ENCODE results near the gene CASP9.

The CASP9 gene

DNA sequence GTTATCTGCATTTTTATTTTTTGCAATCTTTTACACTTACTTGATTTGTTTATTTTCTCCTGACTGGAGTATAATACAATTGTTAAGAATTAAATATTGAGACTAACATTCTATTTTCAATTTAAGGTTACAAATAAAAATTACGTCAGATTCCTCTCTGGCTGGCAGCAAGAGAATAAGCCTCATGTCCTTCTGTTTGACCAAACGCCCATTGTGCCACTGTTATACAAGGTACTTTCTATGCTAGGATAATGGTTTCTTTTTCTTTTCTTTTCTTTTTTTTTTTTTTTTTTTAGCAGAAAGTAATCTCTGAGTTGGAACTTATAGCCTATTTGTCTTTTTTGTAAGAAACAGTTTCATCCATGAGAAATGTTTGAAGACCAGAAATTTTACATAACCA, 22.6 kb upstream of the CASP9 start:
- Histone ChIP-seq H3K27me3 (ENCODE audit: control insufficient read depth in 1 of 2, insufficient read depth in 2 of 2, low read length in 2 of 2) (no peaks in the 10 kb centered on the region), H3K4me3 (ENCODE audit: low read depth in 1 of 2, low read length in 2 of 2) (no peak overlapping the region), H3K36me3 (ENCODE audit: control insufficient read depth in 1 of 2, insufficient read depth in 2 of 2, low read length in 2 of 2) (peaks cover 35 to 70% of the 10 kb centered on the region in 2 donors), H3K9me3 (ENCODE audit: control insufficient read depth in 1 of 2, low read length in 2 of 2) (no peaks in the 10 kb centered on the region), H3K9ac (ENCODE audit: low read depth in 1 of 2, low read length in 2 of 2) (no peak overlapping the region), H3K27ac (ENCODE audit: low read depth, low read length) (no peak overlapping the region), H3K4me1 (ENCODE audit: control insufficient read depth in 1 of 2, insufficient read depth in 2 of 2, low read length in 2 of 2) (no peaks in the 10 kb centered on the region)

DNA sequence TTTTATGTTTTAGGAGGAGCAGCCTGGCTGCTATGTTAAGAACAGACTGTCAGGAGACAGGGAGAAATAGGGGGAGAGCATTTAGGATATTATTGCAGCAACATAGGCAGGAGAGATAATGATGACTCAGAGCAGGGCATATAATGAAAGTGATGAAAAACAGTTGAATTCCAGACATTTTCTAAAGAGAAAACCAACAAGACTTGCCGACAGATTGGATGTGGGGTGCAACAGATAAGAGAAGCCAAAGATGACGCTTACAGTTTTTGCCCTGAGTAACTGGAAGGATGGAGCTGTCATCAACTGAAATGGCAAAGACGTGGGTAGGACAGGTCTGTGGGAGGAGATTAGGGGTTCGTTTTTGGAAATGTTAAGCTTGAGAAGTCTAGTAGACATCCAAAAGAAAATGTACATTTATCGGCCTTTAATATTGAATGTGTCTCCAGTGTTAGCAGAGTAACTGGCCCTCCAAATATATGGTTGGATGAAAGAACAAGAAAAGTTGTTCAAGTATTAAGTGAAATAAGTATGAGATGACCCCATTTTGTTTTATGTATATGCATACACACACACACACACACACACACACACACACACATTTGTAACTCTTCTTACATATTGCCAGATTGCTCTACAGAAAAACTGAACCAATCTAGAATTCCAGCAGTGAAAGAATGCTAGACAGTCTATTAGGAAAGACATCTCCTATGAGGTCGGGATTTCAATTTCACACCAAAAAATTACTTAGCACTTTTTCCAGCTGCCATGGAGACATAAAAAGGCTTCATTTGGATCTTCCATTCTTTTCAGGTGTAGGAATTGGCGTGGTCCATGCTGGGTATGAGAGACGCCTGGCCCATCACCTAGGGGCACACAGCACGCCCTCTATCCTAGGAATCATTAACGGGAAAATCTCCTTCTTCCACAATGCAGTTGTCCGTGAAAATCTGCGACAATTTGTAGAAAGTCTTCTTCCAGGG, 19.9 kb upstream of the CASP9 start:
- Histone ChIP-seq H3K9ac (ENCODE audit: low read depth in 1 of 2, low read length in 2 of 2) (no peak overlapping the region), H3K4me1 (ENCODE audit: control insufficient read depth in 1 of 2, insufficient read depth in 2 of 2, low read length in 2 of 2) (no peaks in the 10 kb centered on the region), H3K27ac (ENCODE audit: low read depth, low read length) (no peak overlapping the region), H3K27me3 (ENCODE audit: control insufficient read depth in 1 of 2, insufficient read depth in 2 of 2, low read length in 2 of 2) (no peaks in the 10 kb centered on the region), H3K4me3 (ENCODE audit: low read depth in 1 of 2, low read length in 2 of 2) (no peak overlapping the region), H3K9me3 (ENCODE audit: control insufficient read depth in 1 of 2, low read length in 2 of 2) (no peaks in the 10 kb centered on the region), H3K36me3 (ENCODE audit: control insufficient read depth in 1 of 2, insufficient read depth in 2 of 2, low read length in 2 of 2) (peaks cover 27 to 71% of the 10 kb centered on the region in 2 donors)

DNA sequence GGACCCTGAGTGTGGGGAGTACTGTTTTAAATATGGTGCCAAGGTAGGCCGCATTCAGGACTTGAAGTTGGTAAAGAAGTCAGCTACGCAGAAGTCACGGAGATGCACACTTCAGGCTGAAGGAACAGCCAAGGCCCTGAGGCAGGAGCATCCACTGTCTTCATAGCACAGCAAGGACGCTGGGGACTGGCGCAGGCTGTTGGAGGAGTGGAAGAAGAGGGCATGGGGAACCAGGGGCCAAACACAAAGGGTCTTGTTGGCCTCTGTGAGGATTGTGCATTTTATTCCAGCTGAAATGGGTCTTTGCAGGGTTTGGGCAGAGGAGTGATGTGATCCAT, 19.2 kb upstream of the CASP9 start:
- Histone ChIP-seq H3K36me3 (ENCODE audit: control insufficient read depth in 1 of 2, insufficient read depth in 2 of 2, low read length in 2 of 2) (peaks cover 25 to 69% of the 10 kb centered on the region in 2 donors), H3K27ac (ENCODE audit: low read depth, low read length) (no peak overlapping the region), H3K9ac (ENCODE audit: low read depth in 1 of 2, low read length in 2 of 2) (no peak overlapping the region), H3K9me3 (ENCODE audit: control insufficient read depth in 1 of 2, low read length in 2 of 2) (no peaks in the 10 kb centered on the region), H3K27me3 (ENCODE audit: control insufficient read depth in 1 of 2, insufficient read depth in 2 of 2, low read length in 2 of 2) (no peaks in the 10 kb centered on the region), H3K4me3 (ENCODE audit: low read depth in 1 of 2, low read length in 2 of 2) (no peak overlapping the region), H3K4me1 (ENCODE audit: control insufficient read depth in 1 of 2, insufficient read depth in 2 of 2, low read length in 2 of 2) (no peaks in the 10 kb centered on the region)

DNA sequence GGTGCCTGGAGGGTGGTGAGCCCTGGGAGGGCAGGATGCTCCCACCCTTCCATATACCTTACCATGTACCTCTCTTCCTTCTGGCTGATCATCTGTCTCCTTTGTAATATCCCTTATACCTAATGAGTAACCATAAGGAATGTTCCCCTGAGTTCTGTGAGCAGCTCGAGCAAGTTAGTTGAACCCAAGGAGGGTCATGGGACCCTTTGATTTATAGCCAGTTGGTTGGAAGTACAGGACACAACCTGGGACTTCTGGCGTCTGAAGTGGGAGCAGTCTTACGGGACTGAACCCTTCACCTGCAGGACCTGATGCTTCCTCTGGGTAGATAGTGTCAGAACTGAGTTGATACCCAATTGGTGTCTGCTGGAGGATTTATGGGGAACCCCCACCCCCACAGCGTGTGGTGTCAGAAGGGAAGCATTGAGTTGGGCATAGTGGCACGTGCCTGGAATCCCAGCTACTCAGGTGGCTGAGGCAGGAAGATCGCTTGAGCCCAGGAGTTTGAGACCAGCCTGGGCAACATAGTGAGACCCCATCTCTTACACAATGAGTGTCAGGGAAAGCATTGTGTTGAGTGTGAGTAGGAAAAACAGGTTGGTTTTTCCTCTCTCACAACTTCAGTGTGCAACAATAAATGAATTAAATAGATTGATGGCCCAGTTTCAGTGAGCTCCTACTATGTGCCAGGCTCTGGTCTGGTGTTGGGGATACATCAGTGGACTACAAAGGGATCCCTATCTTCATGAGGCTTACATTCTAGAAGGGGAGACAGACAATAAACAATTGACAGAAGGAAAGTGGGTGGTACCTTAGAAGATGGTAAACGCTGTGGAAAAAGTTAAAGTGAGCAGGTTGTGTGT, 18.6 kb upstream of the CASP9 start:
- Histone ChIP-seq H3K9ac (ENCODE audit: low read depth in 1 of 2, low read length in 2 of 2) (no peak overlapping the region), H3K4me3 (ENCODE audit: low read depth in 1 of 2, low read length in 2 of 2) (no peak overlapping the region), H3K27ac (ENCODE audit: low read depth, low read length) (no peak overlapping the region), H3K36me3 (ENCODE audit: control insufficient read depth in 1 of 2, insufficient read depth in 2 of 2, low read length in 2 of 2) (peaks cover 19 to 67% of the 10 kb centered on the region in 2 donors), H3K9me3 (ENCODE audit: control insufficient read depth in 1 of 2, low read length in 2 of 2) (no peaks in the 10 kb centered on the region), H3K4me1 (ENCODE audit: control insufficient read depth in 1 of 2, insufficient read depth in 2 of 2, low read length in 2 of 2) (no peaks in the 10 kb centered on the region), H3K27me3 (ENCODE audit: control insufficient read depth in 1 of 2, insufficient read depth in 2 of 2, low read length in 2 of 2) (no peaks in the 10 kb centered on the region)

DNA sequence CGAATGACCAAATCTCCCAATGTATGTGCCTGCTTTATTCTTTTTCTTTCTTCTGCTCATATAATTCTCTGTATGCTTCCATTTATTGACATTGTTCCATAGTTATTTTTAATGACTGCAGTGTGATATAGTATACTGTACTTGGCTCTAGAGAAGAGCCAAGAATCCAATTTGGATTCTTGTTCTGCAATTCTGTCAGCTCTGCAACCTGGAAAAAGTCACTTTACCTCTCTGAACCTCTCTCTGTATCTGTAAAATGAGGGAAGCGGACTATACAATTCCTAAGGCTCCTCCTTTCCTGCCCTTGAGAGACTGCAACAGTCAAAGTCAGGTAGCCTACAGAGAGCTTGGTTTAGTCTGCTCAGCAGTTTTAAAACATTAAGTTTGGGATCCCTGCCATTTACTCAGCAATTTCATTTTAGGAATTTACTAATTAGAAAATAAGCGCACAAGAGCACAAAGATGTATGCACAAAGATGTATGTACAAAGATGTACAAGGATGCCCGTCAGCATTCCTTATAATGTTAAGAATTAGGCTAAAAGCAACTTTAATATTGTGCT, 17.3 kb upstream of the CASP9 start:
- Histone ChIP-seq H3K9ac (ENCODE audit: low read depth in 1 of 2, low read length in 2 of 2) (no peak overlapping the region), H3K4me3 (ENCODE audit: low read depth in 1 of 2, low read length in 2 of 2) (no peak overlapping the region), H3K36me3 (ENCODE audit: control insufficient read depth in 1 of 2, insufficient read depth in 2 of 2, low read length in 2 of 2) (peaks cover 17 to 65% of the 10 kb centered on the region in 2 donors), H3K9me3 (ENCODE audit: control insufficient read depth in 1 of 2, low read length in 2 of 2) (no peaks in the 10 kb centered on the region), H3K27ac (ENCODE audit: low read depth, low read length) (no peak overlapping the region), H3K27me3 (ENCODE audit: control insufficient read depth in 1 of 2, insufficient read depth in 2 of 2, low read length in 2 of 2) (no peaks in the 10 kb centered on the region), H3K4me1 (ENCODE audit: control insufficient read depth in 1 of 2, insufficient read depth in 2 of 2, low read length in 2 of 2) (no peaks in the 10 kb centered on the region)

DNA sequence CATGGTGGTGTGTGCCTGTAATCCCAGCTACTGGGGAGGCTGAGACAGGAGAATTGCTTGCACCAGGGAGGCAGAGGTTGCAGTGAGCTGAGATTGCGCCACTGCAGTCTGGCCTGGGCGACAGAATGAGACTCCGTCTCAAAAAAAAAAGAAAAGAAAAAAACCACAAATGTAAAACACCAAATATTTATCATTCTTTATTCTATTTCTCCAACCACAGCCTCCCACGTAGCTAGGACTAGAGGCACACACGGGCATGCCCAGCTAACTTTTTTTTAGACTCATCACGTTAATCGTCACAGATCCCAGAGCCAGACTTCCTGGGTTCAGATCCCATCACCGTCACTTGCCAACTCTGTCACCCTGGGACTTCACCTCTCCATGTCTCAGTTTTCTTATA, 16.2 kb upstream of the CASP9 start:
- H3K4me1 ChIP-seq (ENCODE audit: control insufficient read depth in 1 of 2, insufficient read depth in 2 of 2, low read length in 2 of 2), result no peaks in the 10 kb centered on the region
- H3K36me3 ChIP-seq (ENCODE audit: control insufficient read depth in 1 of 2, insufficient read depth in 2 of 2, low read length in 2 of 2), result peaks cover 17 to 62% of the 10 kb centered on the region in 2 donors
- no peak overlapping the region for H3K27ac ChIP-seq (ENCODE audit: low read depth, low read length)
- H3K9me3 ChIP-seq (ENCODE audit: control insufficient read depth in 1 of 2, low read length in 2 of 2), result no peaks in the 10 kb centered on the region
- no peak overlapping the region for H3K4me3 ChIP-seq (ENCODE audit: low read depth in 1 of 2, low read length in 2 of 2)
- no peaks in the 10 kb centered on the region for H3K27me3 ChIP-seq (ENCODE audit: control insufficient read depth in 1 of 2, insufficient read depth in 2 of 2, low read length in 2 of 2)
- no peak overlapping the region for H3K9ac ChIP-seq (ENCODE audit: low read depth in 1 of 2, low read length in 2 of 2)

DNA sequence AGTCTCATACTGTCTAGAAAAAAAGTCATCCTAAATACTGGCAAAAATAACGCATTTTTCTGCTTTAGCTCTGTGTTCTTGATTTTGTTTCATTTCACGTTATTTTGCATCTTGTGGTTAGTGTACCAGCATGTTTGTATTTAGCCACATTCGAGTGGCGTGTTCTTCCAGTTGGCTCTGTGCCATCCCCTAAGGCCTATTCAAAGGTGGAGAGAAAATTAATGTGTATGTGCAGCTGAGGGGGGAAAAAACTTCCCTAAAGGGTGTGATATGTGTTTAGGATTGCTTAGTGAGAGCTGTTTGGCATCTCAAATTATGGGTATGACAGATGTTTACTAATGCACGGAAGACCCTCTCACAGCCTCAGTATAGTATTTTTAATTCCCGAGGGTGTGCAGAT, 14.8 kb upstream of the CASP9 start:
- Histone ChIP-seq H3K9me3 (ENCODE audit: control insufficient read depth in 1 of 2, low read length in 2 of 2) (no peaks in the 10 kb centered on the region), H3K36me3 (ENCODE audit: control insufficient read depth in 1 of 2, insufficient read depth in 2 of 2, low read length in 2 of 2) (peaks cover 24 to 59% of the 10 kb centered on the region in 2 donors), H3K27me3 (ENCODE audit: control insufficient read depth in 1 of 2, insufficient read depth in 2 of 2, low read length in 2 of 2) (no peaks in the 10 kb centered on the region), H3K4me3 (ENCODE audit: low read depth in 1 of 2, low read length in 2 of 2) (no peak overlapping the region), H3K4me1 (ENCODE audit: control insufficient read depth in 1 of 2, insufficient read depth in 2 of 2, low read length in 2 of 2) (no peaks in the 10 kb centered on the region), H3K9ac (ENCODE audit: low read depth in 1 of 2, low read length in 2 of 2) (no peak overlapping the region), H3K27ac (ENCODE audit: low read depth, low read length) (no peak overlapping the region)

DNA sequence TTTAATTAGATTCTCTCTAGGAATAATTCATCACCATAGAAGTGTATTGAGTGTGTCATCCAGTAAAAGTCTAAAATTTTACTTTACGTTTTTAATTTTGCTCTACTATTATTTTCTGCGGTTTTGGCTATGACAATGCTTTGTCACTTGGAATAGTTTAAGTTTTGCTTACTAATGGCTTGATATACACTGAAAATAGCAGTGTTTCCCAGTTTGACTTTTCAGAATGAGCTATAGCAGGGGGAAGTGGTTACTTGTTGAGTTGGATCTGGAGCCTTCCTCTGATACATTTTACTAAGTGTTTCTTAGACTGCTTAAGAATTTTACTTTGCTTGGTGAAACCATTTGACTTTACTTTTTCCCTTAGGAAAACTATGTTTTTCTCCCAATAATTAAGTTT, 7.7 kb upstream of the CASP9 start:
- Histone ChIP-seq H3K36me3 (ENCODE audit: control insufficient read depth in 1 of 2, insufficient read depth in 2 of 2, low read length in 2 of 2) (peaks cover 14 to 16% of the 10 kb centered on the region in 2 donors), H3K27me3 (ENCODE audit: control insufficient read depth in 1 of 2, insufficient read depth in 2 of 2, low read length in 2 of 2) (no peaks in the 10 kb centered on the region), H3K9me3 (ENCODE audit: control insufficient read depth in 1 of 2, low read length in 2 of 2) (no peaks in the 10 kb centered on the region), H3K4me1 (ENCODE audit: control insufficient read depth in 1 of 2, insufficient read depth in 2 of 2, low read length in 2 of 2) (peaks cover 8 to 9% of the 10 kb centered on the region in 2 donors), H3K4me3 (ENCODE audit: low read depth in 1 of 2, low read length in 2 of 2) (no peak overlapping the region), H3K27ac (ENCODE audit: low read depth, low read length) (no peak overlapping the region), H3K9ac (ENCODE audit: low read depth in 1 of 2, low read length in 2 of 2) (no peak overlapping the region)

DNA sequence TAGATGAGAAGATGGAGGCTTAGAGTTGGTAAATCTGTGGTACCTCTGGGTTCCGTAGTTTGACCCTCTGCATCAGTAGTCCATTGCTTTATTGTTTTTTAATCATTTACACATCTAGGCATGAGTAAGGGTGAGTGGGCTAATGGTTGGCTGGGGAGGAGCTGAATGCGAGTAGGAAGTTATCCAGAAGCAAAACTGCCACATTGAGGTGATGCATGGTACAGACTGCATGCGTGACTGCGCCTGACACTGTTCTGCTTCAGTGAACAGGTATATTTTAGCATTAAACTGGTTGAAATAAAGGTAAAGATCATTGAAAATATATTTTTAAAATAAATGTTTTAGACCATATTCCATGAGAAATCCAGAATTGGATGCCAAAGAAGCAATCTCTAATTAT, 7.0 kb upstream of the CASP9 start:
- no peak overlapping the region for H3K27ac ChIP-seq (ENCODE audit: low read depth, low read length)
- no peak overlapping the region for H3K9ac ChIP-seq (ENCODE audit: low read depth in 1 of 2, low read length in 2 of 2)
- peaks cover 10 to 12% of the 10 kb centered on the region in 2 donors for H3K4me1 ChIP-seq (ENCODE audit: control insufficient read depth in 1 of 2, insufficient read depth in 2 of 2, low read length in 2 of 2)
- H3K27me3 ChIP-seq (ENCODE audit: control insufficient read depth in 1 of 2, insufficient read depth in 2 of 2, low read length in 2 of 2), result no peaks in the 10 kb centered on the region
- peaks cover 12 to 16% of the 10 kb centered on the region in 2 donors for H3K36me3 ChIP-seq (ENCODE audit: control insufficient read depth in 1 of 2, insufficient read depth in 2 of 2, low read length in 2 of 2)
- H3K9me3 ChIP-seq (ENCODE audit: control insufficient read depth in 1 of 2, low read length in 2 of 2), result no peaks in the 10 kb centered on the region
- no peak overlapping the region for H3K4me3 ChIP-seq (ENCODE audit: low read depth in 1 of 2, low read length in 2 of 2)

Measured in duodenal mucosa (tissue), 2 donors.